ENCODE data around the gene RPS29. TPM values are rescaled to one million over a fixed set of nuclear protein-coding genes. Genes with fewer than 3 reads are reported as not detected.

Gene RPS29
- total and polyA plus RNA-seq, 9 of the 15 experiments (the other 6 are each of a cell fraction or from before 2014, with no cell fraction given) = 1,545 to 5,012 (median 2,448) TPM

DNA sequence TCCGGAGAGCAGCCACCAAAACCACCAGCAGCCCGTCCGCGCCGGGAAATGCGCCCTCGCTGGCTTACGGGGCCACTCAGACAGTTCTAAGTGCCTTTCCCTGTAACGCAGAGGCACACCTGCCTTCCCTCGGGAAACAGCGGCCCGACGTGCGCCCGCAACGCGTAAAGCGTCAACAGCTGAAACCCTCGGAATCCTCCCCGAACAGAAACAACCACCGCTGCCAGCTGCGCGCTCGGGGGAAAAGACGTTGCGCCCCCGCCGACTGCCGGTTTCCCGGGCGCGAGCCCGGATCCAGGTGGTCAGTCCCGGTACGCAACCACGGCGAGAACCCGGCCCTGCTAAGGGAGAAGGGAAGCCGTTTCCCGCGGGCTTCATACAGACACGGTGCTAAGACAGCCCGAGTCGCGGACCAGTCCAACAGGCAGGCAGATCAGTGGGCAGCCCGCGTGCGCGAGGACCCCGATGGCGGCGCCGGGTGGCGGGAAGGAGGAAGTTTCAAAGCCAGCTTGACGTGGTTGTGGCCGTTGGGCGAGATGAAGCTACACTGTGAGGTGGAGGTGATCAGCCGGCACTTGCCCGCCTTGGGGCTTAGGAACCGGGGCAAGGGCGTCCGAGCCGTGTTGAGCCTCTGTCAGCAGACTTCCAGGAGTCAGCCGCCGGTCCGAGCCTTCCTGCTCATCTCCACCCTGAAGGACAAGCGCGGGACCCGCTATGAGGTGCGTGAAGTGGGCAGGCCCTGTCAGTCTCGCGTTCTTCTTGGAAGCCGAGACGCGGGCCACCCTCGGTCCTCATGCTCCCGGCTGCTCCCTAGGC is 12.5 kb upstream of the RPS29 start, which contains the start of gene LRR1 (continued):
- TF ChIP-seq ZNF589 (CRISPR knock-in tag; IDR thresholded peaks at IDR 0.05; ENCODE audit: low read depth) (no peak), TAF15 (IDR thresholded peaks at IDR 0.05; ENCODE audit: low read depth, low read length) (no peak), SREBF1 (IDR thresholded peaks at IDR 0.05; ENCODE audit: borderline replicate concordance, low read depth, low read length) (no peak), CEBPB (tag; IDR thresholded peaks at IDR 0.05) (no peak), GABPB2 (CRISPR knock-in tag; conservative IDR thresholded peaks at IDR 0.05) (no peak), BHLHE40 (IDR thresholded peaks at IDR 0.05; ENCODE audit: low read length) (0 out of 2 replicates have a peak, but pooled peaks have one; percentile 1), ZNF764 (CRISPR knock-in tag; IDR thresholded peaks at IDR 0.05; ENCODE audit: low read depth) (no peak), TCF7L2 (IDR thresholded peaks at IDR 0.05; ENCODE audit: low read depth, low read length) (no peak), POLR2AphosphoS5 (IDR thresholded peaks at IDR 0.05; ENCODE audit: control insufficient read depth, insufficient read depth, low read depth, low read length) (peak; percentile 78), CBFA2T3 (IDR thresholded peaks at IDR 0.05) (no peak), ATF7 (IDR thresholded peaks at IDR 0.05) (peak; percentile 46; the same call in 1 of the 2 replicates), NFYB (IDR thresholded peaks at IDR 0.05; ENCODE audit: extremely low read depth, insufficient read length) (no peak), COPS2 (conservative IDR thresholded peaks at IDR 0.05) (no peak), PRMT5 (CRISPR knock-in tag; IDR thresholded peaks at IDR 0.05) (no peak), TEAD4 (IDR thresholded peaks at IDR 0.05; ENCODE audit: low read length) (no peak; the same call in none of the 2 replicates), TEAD4 (CRISPR knock-in tag; IDR thresholded peaks at IDR 0.05; ENCODE audit: borderline replicate concordance) (no peak)
- TF ChIP-seq, protein P1, sequence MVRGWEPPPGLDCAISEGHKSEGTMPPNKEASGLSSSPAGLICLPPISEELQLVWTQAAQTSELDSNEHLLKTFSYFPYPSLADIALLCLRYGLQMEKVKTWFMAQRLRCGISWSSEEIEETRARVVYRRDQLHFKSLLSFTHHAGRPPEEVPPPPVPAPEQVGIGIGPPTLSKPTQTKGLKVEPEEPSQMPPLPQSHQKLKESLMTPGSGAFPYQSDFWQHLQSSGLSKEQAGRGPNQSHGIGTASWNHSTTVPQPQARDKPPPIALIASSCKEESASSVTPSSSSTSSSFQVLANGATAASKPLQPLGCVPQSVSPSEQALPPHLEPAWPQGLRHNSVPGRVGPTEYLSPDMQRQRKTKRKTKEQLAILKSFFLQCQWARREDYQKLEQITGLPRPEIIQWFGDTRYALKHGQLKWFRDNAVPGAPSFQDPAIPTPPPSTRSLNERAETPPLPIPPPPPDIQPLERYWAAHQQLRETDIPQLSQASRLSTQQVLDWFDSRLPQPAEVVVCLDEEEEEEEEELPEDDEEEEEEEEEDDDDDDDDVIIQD (CRISPR knock-in tag; IDR thresholded peaks at IDR 0.05) = no peak
- TF ChIP-seq, protein P2, sequence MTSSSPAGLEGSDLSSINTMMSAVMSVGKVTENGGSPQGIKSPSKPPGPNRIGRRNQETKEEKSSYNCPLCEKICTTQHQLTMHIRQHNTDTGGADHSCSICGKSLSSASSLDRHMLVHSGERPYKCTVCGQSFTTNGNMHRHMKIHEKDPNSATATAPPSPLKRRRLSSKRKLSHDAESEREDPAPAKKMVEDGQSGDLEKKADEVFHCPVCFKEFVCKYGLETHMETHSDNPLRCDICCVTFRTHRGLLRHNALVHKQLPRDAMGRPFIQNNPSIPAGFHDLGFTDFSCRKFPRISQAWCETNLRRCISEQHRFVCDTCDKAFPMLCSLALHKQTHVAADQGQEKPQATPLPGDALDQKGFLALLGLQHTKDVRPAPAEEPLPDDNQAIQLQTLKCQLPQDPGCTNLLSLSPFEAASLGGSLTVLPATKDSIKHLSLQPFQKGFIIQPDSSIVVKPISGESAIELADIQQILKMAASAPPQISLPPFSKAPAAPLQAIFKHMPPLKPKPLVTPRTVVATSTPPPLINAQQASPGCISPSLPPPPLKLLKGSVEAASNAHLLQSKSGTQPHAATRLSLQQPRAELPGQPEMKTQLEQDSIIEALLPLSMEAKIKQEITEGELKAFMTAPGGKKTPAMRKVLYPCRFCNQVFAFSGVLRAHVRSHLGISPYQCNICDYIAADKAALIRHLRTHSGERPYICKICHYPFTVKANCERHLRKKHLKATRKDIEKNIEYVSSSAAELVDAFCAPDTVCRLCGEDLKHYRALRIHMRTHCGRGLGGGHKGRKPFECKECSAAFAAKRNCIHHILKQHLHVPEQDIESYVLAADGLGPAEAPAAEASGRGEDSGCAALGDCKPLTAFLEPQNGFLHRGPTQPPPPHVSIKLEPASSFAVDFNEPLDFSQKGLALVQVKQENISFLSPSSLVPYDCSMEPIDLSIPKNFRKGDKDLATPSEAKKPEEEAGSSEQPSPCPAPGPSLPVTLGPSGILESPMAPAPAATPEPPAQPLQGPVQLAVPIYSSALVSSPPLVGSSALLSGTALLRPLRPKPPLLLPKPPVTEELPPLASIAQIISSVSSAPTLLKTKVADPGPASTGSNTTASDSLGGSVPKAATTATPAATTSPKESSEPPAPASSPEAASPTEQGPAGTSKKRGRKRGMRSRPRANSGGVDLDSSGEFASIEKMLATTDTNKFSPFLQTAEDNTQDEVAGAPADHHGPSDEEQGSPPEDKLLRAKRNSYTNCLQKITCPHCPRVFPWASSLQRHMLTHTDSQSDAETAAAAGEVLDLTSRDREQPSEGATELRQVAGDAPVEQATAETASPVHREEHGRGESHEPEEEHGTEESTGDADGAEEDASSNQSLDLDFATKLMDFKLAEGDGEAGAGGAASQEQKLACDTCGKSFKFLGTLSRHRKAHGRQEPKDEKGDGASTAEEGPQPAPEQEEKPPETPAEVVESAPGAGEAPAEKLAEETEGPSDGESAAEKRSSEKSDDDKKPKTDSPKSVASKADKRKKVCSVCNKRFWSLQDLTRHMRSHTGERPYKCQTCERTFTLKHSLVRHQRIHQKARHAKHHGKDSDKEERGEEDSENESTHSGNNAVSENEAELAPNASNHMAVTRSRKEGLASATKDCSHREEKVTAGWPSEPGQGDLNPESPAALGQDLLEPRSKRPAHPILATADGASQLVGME (CRISPR knock-in tag; IDR thresholded peaks at IDR 0.05) = no peak
- TF ChIP-seq, protein P3, sequence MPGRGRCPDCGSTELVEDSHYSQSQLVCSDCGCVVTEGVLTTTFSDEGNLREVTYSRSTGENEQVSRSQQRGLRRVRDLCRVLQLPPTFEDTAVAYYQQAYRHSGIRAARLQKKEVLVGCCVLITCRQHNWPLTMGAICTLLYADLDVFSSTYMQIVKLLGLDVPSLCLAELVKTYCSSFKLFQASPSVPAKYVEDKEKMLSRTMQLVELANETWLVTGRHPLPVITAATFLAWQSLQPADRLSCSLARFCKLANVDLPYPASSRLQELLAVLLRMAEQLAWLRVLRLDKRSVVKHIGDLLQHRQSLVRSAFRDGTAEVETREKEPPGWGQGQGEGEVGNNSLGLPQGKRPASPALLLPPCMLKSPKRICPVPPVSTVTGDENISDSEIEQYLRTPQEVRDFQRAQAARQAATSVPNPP (IDR thresholded peaks at IDR 0.05; ENCODE audit: borderline replicate concordance, insufficient read depth, insufficient read length) = no peak
